ENCODE data around the gene IFNG. TPM values are rescaled to one million over a fixed set of nuclear protein-coding genes. Genes with fewer than 3 reads are reported as not detected.

Gene IFNG
- total RNA-seq, 1 donor from 2014 or later: not detected

DNA sequence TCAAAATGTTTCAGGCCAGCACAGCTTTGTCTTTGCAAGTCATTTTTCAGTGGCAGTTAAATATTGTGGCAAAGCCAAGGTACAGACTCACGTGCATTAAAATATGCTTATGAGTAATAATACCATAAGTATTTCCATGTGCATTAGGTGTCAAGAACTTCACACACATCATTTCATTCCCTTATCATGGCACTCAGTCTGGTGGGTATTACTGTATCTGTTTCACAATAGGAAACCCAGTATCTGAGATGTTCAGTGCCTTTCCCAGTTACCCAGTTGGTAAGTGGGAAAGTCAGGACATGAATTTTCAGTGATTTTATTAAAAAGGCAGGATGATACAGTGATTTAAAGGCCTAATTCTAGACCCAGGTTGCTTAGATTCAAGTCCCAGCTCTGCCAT lies 52.9 kb downstream of the IFNG start:
- TF ChIP-seq, protein P1, sequence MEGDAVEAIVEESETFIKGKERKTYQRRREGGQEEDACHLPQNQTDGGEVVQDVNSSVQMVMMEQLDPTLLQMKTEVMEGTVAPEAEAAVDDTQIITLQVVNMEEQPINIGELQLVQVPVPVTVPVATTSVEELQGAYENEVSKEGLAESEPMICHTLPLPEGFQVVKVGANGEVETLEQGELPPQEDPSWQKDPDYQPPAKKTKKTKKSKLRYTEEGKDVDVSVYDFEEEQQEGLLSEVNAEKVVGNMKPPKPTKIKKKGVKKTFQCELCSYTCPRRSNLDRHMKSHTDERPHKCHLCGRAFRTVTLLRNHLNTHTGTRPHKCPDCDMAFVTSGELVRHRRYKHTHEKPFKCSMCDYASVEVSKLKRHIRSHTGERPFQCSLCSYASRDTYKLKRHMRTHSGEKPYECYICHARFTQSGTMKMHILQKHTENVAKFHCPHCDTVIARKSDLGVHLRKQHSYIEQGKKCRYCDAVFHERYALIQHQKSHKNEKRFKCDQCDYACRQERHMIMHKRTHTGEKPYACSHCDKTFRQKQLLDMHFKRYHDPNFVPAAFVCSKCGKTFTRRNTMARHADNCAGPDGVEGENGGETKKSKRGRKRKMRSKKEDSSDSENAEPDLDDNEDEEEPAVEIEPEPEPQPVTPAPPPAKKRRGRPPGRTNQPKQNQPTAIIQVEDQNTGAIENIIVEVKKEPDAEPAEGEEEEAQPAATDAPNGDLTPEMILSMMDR (IDR thresholded peaks at IDR 0.05; ENCODE audit: unreplicated experiment): no peak
- Mint-ChIP-seq H3K36me3 (ENCODE audit: low read depth, unreplicated experiment) (no peaks in the 10 kb centered on the region), H3K27me3 (ENCODE audit: unreplicated experiment) (no peaks in the 10 kb centered on the region), H3K27ac (ENCODE audit: unreplicated experiment) (no peak overlapping the region), H3K4me3 (ENCODE audit: unreplicated experiment) (no peak overlapping the region), H3K9me3 (ENCODE audit: unreplicated experiment) (no peaks in the 10 kb centered on the region), H3K4me1 (ENCODE audit: unreplicated experiment) (no peaks in the 10 kb centered on the region)
- no peak for DNase-seq (ENCODE audit: low spot score)

DNA sequence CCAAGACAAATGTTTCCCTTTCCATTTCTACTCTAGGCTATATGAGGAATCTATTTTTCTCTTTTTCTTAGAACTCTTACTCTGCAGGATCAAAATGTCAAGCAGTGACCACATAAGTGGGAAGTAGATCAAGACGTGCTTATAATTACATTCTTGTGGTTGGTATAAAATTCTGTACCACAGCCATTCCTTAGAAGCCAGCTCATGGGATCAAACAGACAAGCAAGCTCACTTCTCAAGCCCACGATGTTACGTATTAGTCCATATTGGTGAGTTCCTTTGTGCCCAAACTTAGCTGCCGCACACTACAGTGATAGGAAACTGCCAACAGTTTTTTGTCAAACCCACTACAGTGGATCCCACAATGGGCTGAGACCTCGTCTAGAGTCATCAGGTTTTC lies 53.4 kb downstream of the IFNG start:
- Mint-ChIP-seq H3K4me3 (ENCODE audit: unreplicated experiment) (no peak overlapping the region), H3K9me3 (ENCODE audit: unreplicated experiment) (no peaks in the 10 kb centered on the region), H3K27ac (ENCODE audit: unreplicated experiment) (no peak overlapping the region), H3K36me3 (ENCODE audit: low read depth, unreplicated experiment) (no peaks in the 10 kb centered on the region), H3K27me3 (ENCODE audit: unreplicated experiment) (no peaks in the 10 kb centered on the region), H3K4me1 (ENCODE audit: unreplicated experiment) (no peaks in the 10 kb centered on the region)
- no peak for DNase-seq (ENCODE audit: low spot score)
- TF ChIP-seq, protein P1 (IDR thresholded peaks at IDR 0.05; ENCODE audit: unreplicated experiment): no peak

Other genes starting within 250 kb of the IFNG start
- gene IFNG-AS1, start 170.3 kb downstream of the IFNG start, total RNA-seq (ENCODE audit: unreplicated experiment): not detected
- gene IL26, start 66.1 kb upstream of the IFNG start, total RNA-seq (ENCODE audit: unreplicated experiment): not detected
- gene IL22, start 93.9 kb upstream of the IFNG start, total RNA-seq (ENCODE audit: unreplicated experiment): not detected
- 18.1 TPM for gene MDM1, start 172.6 kb upstream of the IFNG start, total RNA-seq (ENCODE audit: unreplicated experiment)